ENCODE data around the gene DCT. TPM values are rescaled to one million over a fixed set of nuclear protein-coding genes. Genes with fewer than 3 reads are reported as not detected.
A peak's percentile ranks its signal among the peaks of the same experiment; 100 is the strongest.

The DCT gene
- total RNA-seq, 3 donors from 2014 or later = 0.64 to 2.2 (median 0.66) TPM

DNA sequence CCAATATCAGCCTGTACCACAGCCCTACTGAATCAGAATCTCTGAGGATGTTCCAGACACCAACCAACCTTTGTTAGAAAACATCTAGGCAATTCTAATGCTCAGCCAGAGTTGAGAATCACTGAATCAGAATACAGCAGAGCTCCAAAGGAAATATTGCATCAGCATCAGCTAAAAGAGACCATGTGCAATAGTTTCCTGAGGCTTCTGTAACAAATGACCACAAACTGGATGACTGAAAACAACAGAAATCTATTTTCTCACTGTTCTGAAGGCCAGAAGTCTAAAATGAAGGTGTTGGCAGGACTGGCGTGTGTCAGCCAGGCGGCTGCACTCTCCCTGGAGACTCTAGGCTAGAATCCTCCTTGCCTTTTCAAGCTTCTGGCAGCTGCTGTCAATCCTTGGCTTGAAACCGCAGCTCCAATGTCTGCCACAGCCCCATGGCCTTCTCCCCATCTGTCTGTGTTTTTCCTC is 1.2 kb upstream of the DCT start:
- H3K9me3 ChIP-seq = no peaks in the 10 kb centered on the region
- H3K27ac ChIP-seq = peak overlapping the region in 1 of 2 donors; percentile 61
- H3K27me3 ChIP-seq = no peaks in the 10 kb centered on the region
- intact Hi-C loops (cut with DNase I; ENCODE audit: low total_unique reads) = no loop called here
- H3K36me3 ChIP-seq = no peaks in the 10 kb centered on the region
- DNase-seq (ENCODE audit: low spot score in 2 of 2) = no peak
- H3K4me3 ChIP-seq = no peak overlapping the region
- H3K4me1 ChIP-seq = peaks cover 0 to 7% of the 10 kb centered on the region in 2 donors
- TF ChIP-seq, protein P1, sequence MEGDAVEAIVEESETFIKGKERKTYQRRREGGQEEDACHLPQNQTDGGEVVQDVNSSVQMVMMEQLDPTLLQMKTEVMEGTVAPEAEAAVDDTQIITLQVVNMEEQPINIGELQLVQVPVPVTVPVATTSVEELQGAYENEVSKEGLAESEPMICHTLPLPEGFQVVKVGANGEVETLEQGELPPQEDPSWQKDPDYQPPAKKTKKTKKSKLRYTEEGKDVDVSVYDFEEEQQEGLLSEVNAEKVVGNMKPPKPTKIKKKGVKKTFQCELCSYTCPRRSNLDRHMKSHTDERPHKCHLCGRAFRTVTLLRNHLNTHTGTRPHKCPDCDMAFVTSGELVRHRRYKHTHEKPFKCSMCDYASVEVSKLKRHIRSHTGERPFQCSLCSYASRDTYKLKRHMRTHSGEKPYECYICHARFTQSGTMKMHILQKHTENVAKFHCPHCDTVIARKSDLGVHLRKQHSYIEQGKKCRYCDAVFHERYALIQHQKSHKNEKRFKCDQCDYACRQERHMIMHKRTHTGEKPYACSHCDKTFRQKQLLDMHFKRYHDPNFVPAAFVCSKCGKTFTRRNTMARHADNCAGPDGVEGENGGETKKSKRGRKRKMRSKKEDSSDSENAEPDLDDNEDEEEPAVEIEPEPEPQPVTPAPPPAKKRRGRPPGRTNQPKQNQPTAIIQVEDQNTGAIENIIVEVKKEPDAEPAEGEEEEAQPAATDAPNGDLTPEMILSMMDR (IDR thresholded peaks at IDR 0.05) = no peak
- TF ChIP-seq POLR2AphosphoS5 (IDR thresholded peaks at IDR 0.05) (no peak), POLR2A (IDR thresholded peaks at IDR 0.05) (no peak)

- H3K9me3 ChIP-seq = no peaks in the 10 kb centered on the region
- DNase-seq (ENCODE audit: low spot score in 2 of 2) = no peak
- H3K27ac ChIP-seq = no peak overlapping the region
- no peak overlapping the region for H3K4me3 ChIP-seq
- intact Hi-C loops (cut with DNase I; ENCODE audit: low total_unique reads) = no loop called here
- peaks cover 0 to 7% of the 10 kb centered on the region in 2 donors for H3K4me1 ChIP-seq
- no peaks in the 10 kb centered on the region for H3K36me3 ChIP-seq
- TF ChIP-seq, protein P1 (IDR thresholded peaks at IDR 0.05) = no peak
- no peak for TF ChIP-seq POLR2AphosphoS5 (IDR thresholded peaks at IDR 0.05)
- TF ChIP-seq POLR2A (IDR thresholded peaks at IDR 0.05) = no peak
- H3K27me3 ChIP-seq = no peaks in the 10 kb centered on the region
Observed at GRCh38 chr13:94478913-94479312, 569 bp downstream of the DCT start.

DNA sequence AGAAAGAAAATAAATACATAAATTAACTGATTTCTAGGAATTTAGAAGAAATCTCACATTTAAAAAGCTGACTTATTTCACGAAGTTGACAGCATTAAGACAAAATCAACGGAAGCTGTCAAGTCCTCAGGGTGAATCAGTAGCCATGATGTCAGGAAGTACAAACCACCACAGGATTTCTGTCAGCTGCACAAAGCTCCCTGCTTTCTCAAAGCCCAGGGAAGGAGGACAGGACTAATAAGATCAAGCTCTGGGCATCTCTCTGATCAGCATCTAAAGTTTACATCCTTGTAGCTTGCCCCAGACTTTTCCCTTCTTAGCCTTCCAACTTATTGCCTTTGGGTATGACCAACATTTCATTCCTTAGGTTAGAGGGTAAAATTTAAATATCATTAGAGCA is 9.4 kb downstream of the DCT start:
- intact Hi-C loops (cut with DNase I; ENCODE audit: low total_unique reads) = no loop called here
- DNase-seq (ENCODE audit: low spot score in 2 of 2) = no peak

DNA sequence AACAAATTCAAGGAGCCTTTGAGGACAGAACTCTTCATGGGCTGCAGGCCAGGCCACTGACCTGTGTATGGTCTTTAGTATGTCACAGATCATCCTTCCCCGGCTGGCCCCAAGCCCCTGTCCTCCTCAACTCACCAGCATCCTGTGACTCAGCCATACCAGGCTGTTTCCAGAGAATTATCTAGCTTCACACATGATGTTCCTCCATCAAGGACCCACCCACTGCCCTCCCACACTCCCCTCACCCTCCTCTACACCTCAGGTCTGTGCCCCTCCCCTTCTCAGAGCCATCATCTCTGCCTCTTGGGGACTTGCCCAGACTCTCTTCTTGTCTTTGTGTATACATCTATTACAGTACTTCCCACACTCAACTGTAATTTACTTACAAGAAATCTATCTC is 14.7 kb downstream of the DCT start:
- no peaks in the 10 kb centered on the region for H3K9me3 ChIP-seq
- DNase-seq (ENCODE audit: low spot score in 2 of 2) = no peak
- H3K27me3 ChIP-seq = no peaks in the 10 kb centered on the region
- no peaks in the 10 kb centered on the region for H3K36me3 ChIP-seq
- H3K27ac ChIP-seq = no peak overlapping the region
- H3K4me3 ChIP-seq = no peak overlapping the region
- H3K4me1 ChIP-seq = no peaks in the 10 kb centered on the region
- no peak for TF ChIP-seq POLR2A (IDR thresholded peaks at IDR 0.05)
- TF ChIP-seq POLR2AphosphoS5 (IDR thresholded peaks at IDR 0.05) = no peak
- TF ChIP-seq, protein P1 (IDR thresholded peaks at IDR 0.05) = no peak
- intact Hi-C loops (cut with DNase I; ENCODE audit: low total_unique reads) = no loop called here

More for the DNA sequence above, 9.4 kb downstream of the DCT start:
- Histone ChIP-seq H3K36me3 (no peaks in the 10 kb centered on the region), H3K27ac (no peak overlapping the region), H3K4me1 (no peaks in the 10 kb centered on the region), H3K4me3 (no peak overlapping the region), H3K27me3 (no peaks in the 10 kb centered on the region), H3K9me3 (no peaks in the 10 kb centered on the region)
- TF ChIP-seq POLR2A (IDR thresholded peaks at IDR 0.05) (no peak), POLR2AphosphoS5 (IDR thresholded peaks at IDR 0.05) (no peak)
- TF ChIP-seq, protein P1 (IDR thresholded peaks at IDR 0.05) = no peak

DNA sequence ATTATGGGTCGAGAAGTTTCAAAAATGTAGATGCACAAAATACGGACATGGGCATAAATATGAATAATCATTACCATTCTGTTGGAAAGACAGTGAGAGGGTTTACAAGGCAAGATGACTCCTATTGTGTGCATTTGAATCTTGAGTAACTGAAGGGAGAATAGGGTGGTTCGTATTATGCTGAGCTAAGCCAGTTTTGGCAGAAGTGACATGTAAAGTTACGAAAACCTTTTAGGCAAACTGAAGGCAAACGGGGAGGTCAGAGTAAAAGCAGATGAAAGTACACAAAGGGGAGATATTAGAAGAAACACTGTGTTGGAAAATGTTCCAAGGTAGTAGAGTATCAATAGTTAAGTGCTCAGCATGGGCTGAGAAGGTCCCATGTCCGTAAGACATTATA is 16.8 kb downstream of the DCT start:
- H3K4me1 ChIP-seq = no peaks in the 10 kb centered on the region
- TF ChIP-seq, protein P1 (IDR thresholded peaks at IDR 0.05) = no peak
- no peak for TF ChIP-seq POLR2A (IDR thresholded peaks at IDR 0.05)
- no peak for TF ChIP-seq POLR2AphosphoS5 (IDR thresholded peaks at IDR 0.05)
- no peaks in the 10 kb centered on the region for H3K36me3 ChIP-seq
- H3K9me3 ChIP-seq = no peaks in the 10 kb centered on the region
- no peak overlapping the region for H3K4me3 ChIP-seq
- DNase-seq (ENCODE audit: low spot score in 2 of 2) = no peak
- H3K27me3 ChIP-seq = no peaks in the 10 kb centered on the region
- H3K27ac ChIP-seq = no peak overlapping the region
- intact Hi-C loops (cut with DNase I; ENCODE audit: low total_unique reads) = no loop called here

Data from breast epithelium (tissue), 4 donors.